K562 (cell line): ENCODE data around the gene BOD1L1. TPM values are rescaled to one million over a fixed set of nuclear protein-coding genes. Genes with fewer than 3 reads are reported as not detected.

ENCODE experiments used
- AFF4 ChIP-seq: sonication (generic); formaldehyde crosslinking; IDR thresholded peaks from 2 replicates; pipeline ENCODE4 v1.8.0; 2023; ENCODE audit warnings: mild to moderate bottlenecking, missing genetic modification reagents
- ARHGAP35 ChIP-seq: fragments of 450-650 bp; IDR thresholded peaks from 2 replicates; pipeline ENCODE4 v1.6.1; 2018; ENCODE audit not compliant: partially characterized antibody
- CTBP1 ChIP-seq: fragments of 450-650 bp; IDR thresholded peaks from 2 replicates; pipeline ENCODE4 v1.6.1; 2016; ENCODE audit warnings: borderline replicate concordance
- CUX1 ChIP-seq: fragments of 200-800 bp; sonication (Bioruptor generic); IDR thresholded peaks from 2 replicates; pipeline ENCODE4 v1.6.1; 2016; ENCODE audit warnings: missing genetic modification characterization, missing compliant biosample characterization
- FOXM1 ChIP-seq, 2 experiments: fragments of 450-650 bp in 1 of 2; sonication (generic) in 1 of 2; formaldehyde crosslinking in 1 of 2; IDR thresholded peaks; 2 replicates each; pipeline versions ENCODE4 v1.6.1 to v1.9.0; 2017 to 2022; ENCODE audit warnings: low read depth in 2 of 2, mild to moderate bottlenecking in 2 of 2, missing genetic modification reagents in 1 of 2, moderate library complexity in 1 of 2
- IFI16 ChIP-seq: fragments of 250-450 bp; sonication (Bioruptor Pico); IDR thresholded peaks from 2 replicates; pipeline ENCODE4 v2.1.2; 2022; ENCODE audit warnings: mild to moderate bottlenecking, inconsistent platforms
- MAFK ChIP-seq: IDR thresholded peaks from 2 replicates; pipeline ENCODE4 v1.6.1; 2011; ENCODE audit warnings: low read length, improper control_type of control experiment
- MTA2 ChIP-seq: fragments of 450-650 bp; IDR thresholded peaks from 2 replicates; pipeline ENCODE4 v1.6.1; 2016; ENCODE audit warnings: low read depth
- TFAP4 ChIP-seq: sonication (generic); formaldehyde crosslinking; IDR thresholded peaks from 2 replicates; pipeline ENCODE4 v1.8.0; 2022; ENCODE audit warnings: missing genetic modification reagents, mild to moderate bottlenecking, moderate library complexity, borderline replicate concordance
- ZFP36 ChIP-seq: fragments of 150-350 bp; IDR thresholded peaks from 2 replicates; pipeline ENCODE4 v1.6.1; 2018; ENCODE audit warnings: low read length, low read depth; ENCODE audit not compliant: partially characterized antibody
- ZMIZ1 ChIP-seq, 2 experiments: fragments of 150-350 bp in 1 of 2; IDR thresholded peaks; 2 replicates each; pipeline ENCODE4 v1.6.1; 2012 to 2016; ENCODE audit warnings: low read depth in 2 of 2, low read length in 2 of 2, mild to moderate bottlenecking in 1 of 2, moderate library complexity in 1 of 2
- ZZZ3 ChIP-seq: fragments of 450-650 bp; IDR thresholded peaks from 2 replicates; pipeline ENCODE4 v1.6.1; 2016; ENCODE audit warnings: antibody characterized with exemption, mild to moderate bottlenecking, moderate library complexity
- polyA plus RNA-seq, 8 experiments: library from polyadenylated mRNA; depleted of rRNA in 4 of 8; stranded (reverse) in 5 of 8; unstranded in 3 of 8; fragments of >200 nt; fragmentation: Nextera tagmentation in 2 of 8; fragmentation: Illumina TruSeq in 1 of 8; extraction: Ambion mirVana in 2 of 8; extraction: Trizol in 1 of 8; gene quantifications; 2 replicates each; pipeline versions ENCODE4 v1.2.1 to v1.2.3, GENCODE V29; 2011 to 2014; ENCODE audit warnings: inconsistent platforms in 1 of 8, missing spikeins in 1 of 8
- total RNA-seq, 7 experiments: library from RNA; depleted of rRNA in 6 of 7; stranded (reverse); fragments of >200 nt in 6 of 7; fragmentation: Illumina TruSeq in 2 of 7; extraction: Trizol in 2 of 7; gene quantifications; 2 replicates each; pipeline versions ENCODE4 v1.2.1 to v1.2.3, GENCODE V29; 2011 to 2021; ENCODE audit warnings: low replicate concordance in 1 of 7

Gene BOD1L1
- total and polyA plus RNA-seq, 9 of the 15 experiments (the other 6 are each of a cell fraction or from before 2014, with no cell fraction given): 4.8 to 23.2 (median 17.7) TPM

GRCh38 chr4:13544606-13545393 is 82.7 kb downstream of the BOD1L1 start (continued):
- TF ChIP-seq FOXM1 (IDR thresholded peaks at IDR 0.05; ENCODE audit: low read depth): peak; percentile 69; the same call in 1 of the 2 replicates
- TF ChIP-seq FOXM1 (CRISPR knock-in tag; IDR thresholded peaks at IDR 0.05; ENCODE audit: low read depth): no peak
- TF ChIP-seq ZMIZ1 (IDR thresholded peaks at IDR 0.05; ENCODE audit: low read depth in 2 of 2, low read length in 2 of 2): no peak
- 0 out of 2 replicates have a peak, but pooled peaks have one; percentile 52 for TF ChIP-seq TFAP4 (CRISPR knock-in tag)
- TF ChIP-seq MAFK: no peak
- peak; percentile 14; the same call in 1 of the 2 replicates for TF ChIP-seq CTBP1
- TF ChIP-seq AFF4 (CRISPR knock-in tag): no peak
- TF ChIP-seq MTA2: no peak
- TF ChIP-seq ZZZ3: no peak
- no peak for TF ChIP-seq IFI16 (CRISPR knock-in tag)
- TF ChIP-seq ARHGAP35: no peak
- no peak for TF ChIP-seq ZFP36
- TF ChIP-seq CUX1 (CRISPR knock-in tag): no peak
